GM12865 (cell line): ENCODE data around the gene CELSR1.

Source experiments
- DNase-seq: peaks from one replicate; pipeline ENCODE4 v3.0.0; 2010; ENCODE audit warnings: low read depth
- H3K4me3 ChIP-seq: 2 replicates; pipeline ENCODE4 v1.5.1; 2011; ENCODE audit warnings: mild to moderate bottlenecking, low read depth, low read length, control low read depth
- TF ChIP-seq, protein P1 (sequence below): IDR thresholded peaks from 2 replicates; pipeline ENCODE4 v1.5.1; 2011; ENCODE audit warnings: low read length, control low read depth, low read depth, inconsistent platforms; ENCODE audit not compliant: insufficient read depth; ENCODE audit errors: missing control alignments

Gene CELSR1, protein sequence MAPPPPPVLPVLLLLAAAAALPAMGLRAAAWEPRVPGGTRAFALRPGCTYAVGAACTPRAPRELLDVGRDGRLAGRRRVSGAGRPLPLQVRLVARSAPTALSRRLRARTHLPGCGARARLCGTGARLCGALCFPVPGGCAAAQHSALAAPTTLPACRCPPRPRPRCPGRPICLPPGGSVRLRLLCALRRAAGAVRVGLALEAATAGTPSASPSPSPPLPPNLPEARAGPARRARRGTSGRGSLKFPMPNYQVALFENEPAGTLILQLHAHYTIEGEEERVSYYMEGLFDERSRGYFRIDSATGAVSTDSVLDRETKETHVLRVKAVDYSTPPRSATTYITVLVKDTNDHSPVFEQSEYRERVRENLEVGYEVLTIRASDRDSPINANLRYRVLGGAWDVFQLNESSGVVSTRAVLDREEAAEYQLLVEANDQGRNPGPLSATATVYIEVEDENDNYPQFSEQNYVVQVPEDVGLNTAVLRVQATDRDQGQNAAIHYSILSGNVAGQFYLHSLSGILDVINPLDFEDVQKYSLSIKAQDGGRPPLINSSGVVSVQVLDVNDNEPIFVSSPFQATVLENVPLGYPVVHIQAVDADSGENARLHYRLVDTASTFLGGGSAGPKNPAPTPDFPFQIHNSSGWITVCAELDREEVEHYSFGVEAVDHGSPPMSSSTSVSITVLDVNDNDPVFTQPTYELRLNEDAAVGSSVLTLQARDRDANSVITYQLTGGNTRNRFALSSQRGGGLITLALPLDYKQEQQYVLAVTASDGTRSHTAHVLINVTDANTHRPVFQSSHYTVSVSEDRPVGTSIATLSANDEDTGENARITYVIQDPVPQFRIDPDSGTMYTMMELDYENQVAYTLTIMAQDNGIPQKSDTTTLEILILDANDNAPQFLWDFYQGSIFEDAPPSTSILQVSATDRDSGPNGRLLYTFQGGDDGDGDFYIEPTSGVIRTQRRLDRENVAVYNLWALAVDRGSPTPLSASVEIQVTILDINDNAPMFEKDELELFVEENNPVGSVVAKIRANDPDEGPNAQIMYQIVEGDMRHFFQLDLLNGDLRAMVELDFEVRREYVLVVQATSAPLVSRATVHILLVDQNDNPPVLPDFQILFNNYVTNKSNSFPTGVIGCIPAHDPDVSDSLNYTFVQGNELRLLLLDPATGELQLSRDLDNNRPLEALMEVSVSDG (N-terminal part only)

DNA sequence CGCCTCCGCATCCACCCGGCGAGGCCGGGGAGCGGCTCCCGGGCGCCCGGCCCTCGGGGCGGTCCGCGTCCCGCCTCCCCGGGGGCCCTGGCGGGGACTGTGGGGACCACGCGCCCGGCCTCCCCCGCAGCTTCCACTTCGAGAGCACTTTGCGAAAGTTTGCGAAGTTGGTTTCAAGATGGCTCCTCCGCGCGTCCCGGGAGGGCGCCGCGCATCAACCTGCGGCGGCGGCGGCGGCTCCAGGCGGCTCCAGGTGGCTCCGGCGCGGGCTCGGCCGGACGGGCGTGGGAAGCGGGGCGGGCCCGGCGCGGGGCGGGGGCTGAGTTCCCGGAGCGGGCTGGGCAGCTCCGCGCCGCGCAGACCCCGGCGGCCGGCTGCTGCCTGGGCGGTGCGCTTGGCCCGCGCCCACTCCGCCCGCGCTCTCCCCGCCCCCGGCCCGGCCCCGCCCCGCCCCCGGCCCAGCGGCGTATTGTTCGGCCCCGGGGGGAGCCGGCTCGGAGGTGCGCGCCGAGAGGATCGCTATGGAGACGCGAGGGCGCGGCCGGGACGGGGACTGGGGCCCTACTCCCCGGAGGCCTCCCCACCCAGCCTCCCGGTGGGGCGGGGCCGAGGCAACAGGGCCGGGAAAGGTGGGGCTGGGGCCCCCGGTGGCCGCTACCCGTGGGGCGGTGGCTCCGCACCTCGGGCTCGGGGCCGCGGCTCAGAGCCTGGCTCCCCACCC is at the start of gene CELSR1:
Gene CELSR1 (minus strand): TSS at position 396 of the 721 bp plus-strand sequence. CDS start 450 bp downstream, outside the sequence.
- no peak within 1 kb of the TSS for H3K4me3 ChIP-seq
- TF ChIP-seq, protein P1, sequence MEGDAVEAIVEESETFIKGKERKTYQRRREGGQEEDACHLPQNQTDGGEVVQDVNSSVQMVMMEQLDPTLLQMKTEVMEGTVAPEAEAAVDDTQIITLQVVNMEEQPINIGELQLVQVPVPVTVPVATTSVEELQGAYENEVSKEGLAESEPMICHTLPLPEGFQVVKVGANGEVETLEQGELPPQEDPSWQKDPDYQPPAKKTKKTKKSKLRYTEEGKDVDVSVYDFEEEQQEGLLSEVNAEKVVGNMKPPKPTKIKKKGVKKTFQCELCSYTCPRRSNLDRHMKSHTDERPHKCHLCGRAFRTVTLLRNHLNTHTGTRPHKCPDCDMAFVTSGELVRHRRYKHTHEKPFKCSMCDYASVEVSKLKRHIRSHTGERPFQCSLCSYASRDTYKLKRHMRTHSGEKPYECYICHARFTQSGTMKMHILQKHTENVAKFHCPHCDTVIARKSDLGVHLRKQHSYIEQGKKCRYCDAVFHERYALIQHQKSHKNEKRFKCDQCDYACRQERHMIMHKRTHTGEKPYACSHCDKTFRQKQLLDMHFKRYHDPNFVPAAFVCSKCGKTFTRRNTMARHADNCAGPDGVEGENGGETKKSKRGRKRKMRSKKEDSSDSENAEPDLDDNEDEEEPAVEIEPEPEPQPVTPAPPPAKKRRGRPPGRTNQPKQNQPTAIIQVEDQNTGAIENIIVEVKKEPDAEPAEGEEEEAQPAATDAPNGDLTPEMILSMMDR = no peak
- DNase-seq = no peak

- peak; percentile 79 for DNase-seq
- H3K4me3 ChIP-seq = no peak overlapping the region; the same call in 1 of the 2 replicates
- TF ChIP-seq, protein P1 = no peak
These were observed 49.6 kb upstream of the CELSR1 start for GRCh38 chr22:46587061-46587460.

DNA sequence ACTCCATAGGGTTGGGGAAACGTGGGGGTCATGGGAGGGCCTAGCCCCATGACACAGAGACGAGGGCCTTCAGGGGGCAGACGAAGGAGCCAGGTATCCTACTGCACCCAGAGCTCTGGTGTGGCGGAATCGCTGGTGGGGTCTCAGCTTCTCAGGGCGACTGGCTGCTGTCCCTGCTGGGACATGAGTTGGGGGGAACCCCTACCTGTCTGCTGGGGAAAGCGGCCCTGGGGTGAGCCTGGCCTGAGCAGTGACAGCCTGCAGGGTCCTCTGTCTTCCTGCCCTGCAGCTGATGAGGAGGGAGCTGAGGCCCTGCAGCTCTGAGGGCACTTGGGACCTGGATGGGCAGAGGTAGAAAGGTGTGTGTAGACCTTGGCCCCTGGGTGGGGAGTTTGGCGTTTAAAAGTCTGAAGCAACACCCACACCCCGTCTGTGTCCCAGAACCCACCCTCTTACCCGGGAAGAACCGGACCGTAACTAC is 49.2 kb upstream of the CELSR1 start:
- DNase-seq = no peak
- TF ChIP-seq, protein P1 = no peak
- no peak overlapping the region for H3K4me3 ChIP-seq

- TF ChIP-seq, protein P1 = no peak
- H3K4me3 ChIP-seq = no peak overlapping the region
- no peak for DNase-seq
These were observed 48.7 kb upstream of the CELSR1 start for GRCh38 chr22:46586123-46586519.

- DNase-seq = no peak
- TF ChIP-seq, protein P1 = no peak
- H3K4me3 ChIP-seq = no peak overlapping the region
These were observed 48.1 kb upstream of the CELSR1 start for GRCh38 chr22:46585340-46586122.
